NCI-H1436 treated with DMSO at 0.1 percent for 48 hours (cell line): ENCODE measurements around the gene ITK.
"Not testable (repeated sequence)": the region's sequence is repeated elsewhere in the genome, so short reads cannot be mapped to it uniquely, and the experiment has no call there.

Experiments used
- DNase-seq: peaks from one replicate; lab custom pipeline; 2025; lab: John Stamatoyannopoulos, UW

ITK gene

DNA sequence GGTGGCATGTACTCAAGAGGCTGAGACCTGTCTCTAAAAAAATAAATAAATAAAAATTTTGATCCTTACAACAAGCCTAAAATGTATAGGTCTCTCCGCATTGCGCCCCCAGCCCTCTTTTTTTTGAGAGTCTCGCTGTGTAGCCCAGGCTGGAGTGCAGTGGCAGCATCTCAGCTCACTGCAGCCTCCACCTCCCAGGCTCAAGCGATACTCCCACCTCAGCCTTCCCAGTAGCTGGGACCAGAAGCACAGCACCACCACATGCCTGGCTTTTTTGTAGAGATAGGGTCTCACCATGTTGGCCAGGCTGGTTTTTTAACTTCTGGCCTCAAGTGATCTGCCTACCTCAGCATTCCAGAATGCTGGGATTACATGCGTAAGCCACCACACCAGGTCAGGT, 12.4 kb upstream of the ITK start:
- no peak for DNase-seq

DNA sequence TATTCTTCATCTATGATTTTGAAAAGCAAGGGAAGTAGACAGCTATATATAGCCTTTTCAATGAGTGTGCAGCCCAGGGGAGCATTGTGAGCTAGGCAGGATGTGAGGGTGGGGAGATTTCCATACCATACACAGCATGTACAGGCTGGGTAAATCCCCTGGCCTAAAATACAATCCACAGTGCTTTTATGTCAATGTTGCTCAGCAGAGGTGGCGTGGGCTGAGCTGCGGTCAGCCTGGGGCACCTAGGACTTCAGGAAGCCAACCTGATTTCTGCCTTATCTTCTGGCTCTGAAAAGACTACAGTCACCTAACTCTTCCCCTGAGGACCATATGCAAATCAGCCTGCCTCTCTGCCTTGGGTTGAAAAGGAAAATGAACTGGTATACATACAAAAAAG, 8.2 kb upstream of the ITK start:
- DNase-seq, result no peak

GRCh38 chr5:157175071-157175612, 5.5 kb upstream of the ITK start:
- DNase-seq, result no peak

GRCh38 chr5:157177953-157178352, 2.7 kb upstream of the ITK start:
- no peak for DNase-seq

DNA sequence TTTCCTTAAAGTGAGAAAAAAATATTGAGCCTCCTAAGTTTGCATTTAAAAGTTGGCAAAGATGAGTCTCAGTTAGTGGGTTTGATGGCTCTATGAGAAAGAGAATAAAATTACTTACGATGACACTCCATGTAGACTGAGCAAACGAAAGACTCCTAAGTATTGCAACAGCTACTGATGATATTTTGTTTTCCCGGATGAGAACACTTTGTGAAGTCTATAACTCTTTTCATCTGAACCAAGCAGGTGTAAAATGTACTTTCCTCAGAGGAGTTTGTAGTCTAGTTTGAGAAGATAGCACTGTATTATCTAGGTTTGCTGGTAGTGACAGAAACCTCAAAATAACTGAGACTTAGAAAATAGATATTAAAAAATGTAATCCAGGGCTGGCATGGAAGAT, 1.7 kb upstream of the ITK start:
- DNase-seq, result no peak

- DNase-seq, result no peak
Observed at GRCh38 chr5:157182143-157182757, 1.6 kb downstream of the ITK start.

- no peak for DNase-seq
Observed at GRCh38 chr5:157184117-157184670, 3.6 kb downstream of the ITK start.

GRCh38 chr5:157185122-157185521, 4.5 kb downstream of the ITK start:
- not testable (repeated sequence) for DNase-seq

DNA sequence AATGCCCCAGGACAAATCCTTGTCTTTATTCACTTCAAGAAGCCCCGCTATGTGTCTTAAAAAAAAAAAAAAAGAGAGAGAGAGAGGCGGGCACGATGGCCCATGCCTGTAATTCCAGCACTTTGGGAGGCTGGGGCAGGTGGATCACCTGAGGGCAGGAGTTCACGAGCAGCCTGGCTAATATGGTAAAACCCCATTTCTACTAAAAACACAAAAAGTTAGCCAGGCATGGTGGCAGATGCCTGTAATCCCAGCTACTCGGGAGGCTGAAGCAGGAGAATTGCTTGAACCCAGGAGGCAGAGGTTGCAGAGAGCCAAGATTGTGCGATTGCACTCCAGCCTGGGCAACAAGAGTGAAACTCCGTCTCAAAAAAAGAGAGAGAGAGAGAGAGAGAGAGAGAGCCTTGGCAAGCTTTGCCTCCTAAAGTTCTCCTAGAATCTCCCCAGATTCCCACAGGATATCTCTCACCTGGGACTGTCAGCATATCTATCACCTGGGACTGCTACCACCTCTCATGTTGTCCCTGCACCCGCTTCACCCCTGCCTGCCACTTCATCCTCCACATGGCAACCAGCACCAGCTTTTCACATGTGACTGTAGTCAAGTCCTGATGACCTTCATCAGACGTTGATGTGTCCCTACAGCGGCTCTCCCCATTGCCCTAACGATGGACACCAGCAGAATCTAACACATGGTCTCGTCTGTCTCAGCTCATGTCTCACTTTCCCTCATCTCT, 5.8 kb downstream of the ITK start:
- DNase-seq, result no peak

GRCh38 chr5:157187046-157187754, 6.6 kb downstream of the ITK start:
- no peak for DNase-seq

- DNase-seq, result no peak
Observed at GRCh38 chr5:157188270-157188669, 7.6 kb downstream of the ITK start.

DNA sequence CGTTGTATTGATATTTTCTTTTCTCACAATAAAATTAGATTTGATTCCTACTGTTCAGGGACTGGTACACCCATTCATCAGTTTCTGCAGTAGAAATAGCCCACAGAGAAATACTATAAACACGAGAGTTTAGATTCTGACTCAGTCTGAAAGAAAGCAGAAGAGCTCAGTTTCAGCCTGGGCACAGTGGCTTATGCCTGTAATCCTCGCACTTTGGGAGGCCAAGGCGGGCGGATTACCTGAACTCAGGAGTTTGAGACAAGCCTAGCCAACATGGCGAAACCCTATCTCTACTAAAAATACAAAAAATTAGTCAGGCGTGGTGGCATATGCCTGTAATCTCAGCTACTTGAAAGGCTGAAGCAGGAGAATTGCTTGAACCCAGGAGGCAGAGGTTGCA, 8.6 kb downstream of the ITK start:
- DNase-seq, result no peak

- no peak for DNase-seq
Observed at GRCh38 chr5:157193699-157194424, 13.2 kb downstream of the ITK start.

DNA sequence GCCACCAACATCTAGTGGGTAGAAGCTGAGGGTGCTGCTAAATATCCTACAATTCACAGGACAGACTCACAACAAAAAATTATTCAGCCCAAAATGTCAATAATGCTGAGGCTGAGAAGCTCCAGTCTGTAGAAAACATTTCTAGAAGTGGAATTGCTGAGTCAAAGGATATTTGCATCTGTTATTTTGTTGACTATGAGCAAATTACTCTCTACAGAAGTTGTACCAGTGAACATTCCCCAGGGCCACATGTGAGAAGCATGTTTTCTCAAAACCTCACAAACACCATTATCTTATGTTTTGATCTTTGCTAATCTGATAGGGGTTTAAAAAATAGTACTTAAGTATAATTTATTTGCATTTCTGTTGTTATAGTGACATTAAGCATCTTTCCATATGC, 15.4 kb downstream of the ITK start:
- no peak for DNase-seq

DNA sequence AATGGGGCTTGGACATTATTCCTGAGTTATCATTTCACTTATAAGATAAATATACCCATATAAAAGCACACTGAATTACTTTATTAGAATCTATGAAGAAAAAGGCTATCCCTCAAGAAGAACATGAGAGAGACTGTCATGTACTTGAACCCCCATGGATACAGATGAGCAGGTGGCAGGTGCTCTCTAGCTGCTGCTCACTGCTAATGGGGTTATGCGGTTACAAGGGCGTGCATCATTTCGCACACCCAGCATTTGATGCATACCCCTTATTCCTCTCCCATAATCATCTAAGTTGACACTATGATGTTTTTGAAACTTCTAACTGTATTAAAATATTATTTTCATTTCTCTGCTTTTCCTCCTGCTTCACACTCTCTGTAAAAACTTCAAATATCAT, 16.4 kb downstream of the ITK start:
- DNase-seq, result no peak

- DNase-seq, result no peak
Observed at GRCh38 chr5:157198277-157198986, 17.8 kb downstream of the ITK start.

DNA sequence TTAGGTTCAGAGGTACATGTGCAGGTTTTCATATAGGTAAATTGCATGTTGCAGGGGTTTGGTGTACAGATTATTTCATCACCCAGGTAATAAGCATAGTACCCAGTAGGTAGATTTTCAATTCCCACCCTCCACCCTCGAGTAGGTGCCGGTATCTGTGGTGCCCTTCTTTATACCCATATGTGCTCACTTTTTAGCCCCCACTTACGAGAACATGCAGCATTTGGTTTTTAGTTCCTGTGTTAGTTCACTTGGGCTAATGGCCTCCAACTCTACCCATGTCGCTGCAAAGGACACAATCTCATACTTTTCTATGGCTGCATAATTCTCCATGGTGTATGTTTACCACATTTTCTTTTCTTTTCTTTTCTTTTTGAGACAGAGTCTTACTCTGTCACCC, 21.2 kb downstream of the ITK start:
- DNase-seq, result no peak

DNA sequence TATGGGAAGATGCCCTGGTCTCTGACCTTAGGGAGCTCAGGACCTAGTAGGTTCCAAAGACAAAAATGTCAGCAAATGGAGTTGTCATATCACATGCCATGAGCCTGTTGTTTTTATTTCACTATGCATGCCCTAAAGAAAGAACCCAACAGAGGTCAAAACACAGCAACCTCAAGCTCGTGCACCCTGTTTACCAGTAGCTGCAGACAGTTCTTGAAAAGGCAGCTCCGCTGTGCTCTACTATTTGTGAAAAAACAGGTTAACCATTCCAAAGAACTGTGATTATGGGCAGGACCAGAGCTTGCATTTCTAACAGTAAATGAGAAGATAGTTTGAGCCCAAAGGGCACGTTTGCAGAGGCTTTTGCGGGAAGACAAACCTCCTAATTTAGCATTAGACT, 22.8 kb downstream of the ITK start:
- no peak for DNase-seq

- DNase-seq, result no peak
Observed at GRCh38 chr5:157204765-157205164, 24.1 kb downstream of the ITK start.

- DNase-seq, result no peak
Observed at GRCh38 chr5:157205708-157206107, 25.1 kb downstream of the ITK start.

- DNase-seq, result not testable (repeated sequence)
Observed at GRCh38 chr5:157210652-157211051, 30.0 kb downstream of the ITK start.
